GM19099 (cell line): ENCODE results near the gene LAMC2.

Experiments used
- POLR2A ChIP-seq: IDR thresholded peaks from 3 replicates; pipeline ENCODE4 v1.6.1; 2011; ENCODE audit warnings: low read depth; ENCODE audit not compliant: insufficient read length; ENCODE audit errors: extremely low read depth

The LAMC2 gene

DNA sequence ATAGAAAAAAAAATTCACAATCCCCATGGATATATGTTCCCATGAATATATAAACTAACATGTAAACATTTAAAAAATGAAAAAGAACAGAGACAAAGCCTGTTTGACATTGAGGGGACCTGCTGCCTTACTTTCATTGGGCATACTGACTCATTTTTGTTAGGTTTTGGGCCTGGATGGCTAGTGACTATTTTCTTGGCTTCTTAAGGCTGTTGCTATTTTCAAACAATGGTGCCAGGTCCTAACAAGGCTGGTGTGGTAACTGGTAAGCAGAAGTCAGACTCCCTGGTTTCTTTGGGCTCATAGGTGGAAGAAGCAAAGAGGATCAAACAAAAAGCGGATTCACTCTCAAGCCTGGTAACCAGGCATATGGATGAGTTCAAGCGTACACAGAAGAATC is 51.0 kb downstream of the LAMC2 start:
- no peak for TF ChIP-seq POLR2A

DNA sequence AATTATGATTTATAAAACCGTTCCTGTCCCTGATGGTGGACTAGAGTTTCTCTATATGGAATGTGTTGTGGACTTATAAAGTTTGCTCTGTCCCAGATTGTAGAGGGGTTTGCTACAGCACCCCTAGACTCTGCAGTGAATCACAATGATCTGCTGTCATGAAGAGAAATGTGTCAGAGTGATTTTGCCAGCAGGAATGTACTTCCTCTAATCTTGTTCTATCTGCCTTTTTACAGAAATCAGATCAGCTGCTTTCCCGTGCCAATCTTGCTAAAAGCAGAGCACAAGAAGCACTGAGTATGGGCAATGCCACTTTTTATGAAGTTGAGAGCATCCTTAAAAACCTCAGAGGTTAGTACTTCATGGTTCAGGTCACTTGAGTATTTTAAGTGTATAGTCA is 52.0 kb downstream of the LAMC2 start:
- no peak for TF ChIP-seq POLR2A

DNA sequence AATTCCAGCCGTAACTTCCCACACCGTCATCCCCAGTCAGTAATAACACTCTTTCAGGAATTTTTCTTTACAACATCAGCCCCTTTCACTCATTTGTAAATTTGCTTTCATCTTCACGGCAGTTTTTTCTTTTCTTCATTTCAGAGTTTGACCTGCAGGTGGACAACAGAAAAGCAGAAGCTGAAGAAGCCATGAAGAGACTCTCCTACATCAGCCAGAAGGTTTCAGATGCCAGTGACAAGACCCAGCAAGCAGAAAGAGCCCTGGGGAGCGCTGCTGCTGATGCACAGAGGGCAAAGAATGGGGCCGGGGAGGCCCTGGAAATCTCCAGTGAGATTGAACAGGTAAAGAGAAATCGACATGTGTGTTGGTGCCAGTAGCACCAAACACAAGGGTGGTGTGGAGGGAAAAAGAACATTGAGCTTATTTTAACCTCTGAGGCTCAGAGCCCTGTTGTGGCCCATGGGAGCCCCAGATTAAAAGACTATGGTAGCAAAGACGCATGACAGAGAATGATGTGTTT is 53.2 kb downstream of the LAMC2 start:
- no peak for TF ChIP-seq POLR2A

DNA sequence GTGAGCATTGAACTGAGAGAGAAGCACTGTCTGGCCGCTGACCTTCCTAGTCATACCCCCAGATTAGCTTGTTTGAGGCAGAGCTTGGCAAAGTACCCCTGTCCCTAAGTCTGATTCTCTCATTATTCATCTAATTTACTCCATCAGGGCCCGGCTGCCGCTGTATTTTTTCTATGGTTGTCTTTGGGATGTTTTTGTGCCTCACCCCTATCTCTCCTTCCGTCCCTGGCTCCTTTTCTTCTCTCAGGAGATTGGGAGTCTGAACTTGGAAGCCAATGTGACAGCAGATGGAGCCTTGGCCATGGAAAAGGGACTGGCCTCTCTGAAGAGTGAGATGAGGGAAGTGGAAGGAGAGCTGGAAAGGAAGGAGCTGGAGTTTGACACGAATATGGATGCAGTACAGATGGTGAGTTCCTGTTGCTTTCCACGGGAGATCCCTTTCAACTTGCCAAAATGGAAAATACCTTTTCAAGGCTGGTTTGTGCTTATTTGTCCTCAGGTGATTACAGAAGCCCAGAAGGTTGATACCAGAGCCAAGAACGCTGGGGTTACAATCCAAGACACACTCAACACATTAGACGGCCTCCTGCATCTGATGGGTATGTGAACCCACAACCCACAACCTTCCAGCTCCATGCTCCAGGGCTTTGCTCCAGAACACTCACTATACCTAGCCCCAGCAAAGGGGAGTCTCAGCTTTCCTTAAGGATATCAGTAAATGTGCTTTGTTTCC is 53.9 kb downstream of the LAMC2 start:
- no peak for TF ChIP-seq POLR2A

DNA sequence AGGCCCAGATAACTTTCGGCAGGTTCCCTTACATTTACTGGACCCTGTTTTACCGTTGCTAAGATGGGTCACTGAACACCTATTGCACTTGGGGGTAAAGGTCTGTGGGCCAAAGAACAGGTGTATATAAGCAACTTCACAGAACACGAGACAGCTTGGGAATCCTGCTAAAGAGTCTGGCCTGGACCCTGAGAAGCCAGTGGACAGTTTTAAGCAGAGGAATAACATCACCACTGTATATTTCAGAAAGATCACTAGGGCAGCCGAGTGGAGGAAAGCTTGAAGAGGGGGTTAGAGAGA is 54.4 kb downstream of the LAMC2 start:
- TF ChIP-seq POLR2A: no peak

DNA sequence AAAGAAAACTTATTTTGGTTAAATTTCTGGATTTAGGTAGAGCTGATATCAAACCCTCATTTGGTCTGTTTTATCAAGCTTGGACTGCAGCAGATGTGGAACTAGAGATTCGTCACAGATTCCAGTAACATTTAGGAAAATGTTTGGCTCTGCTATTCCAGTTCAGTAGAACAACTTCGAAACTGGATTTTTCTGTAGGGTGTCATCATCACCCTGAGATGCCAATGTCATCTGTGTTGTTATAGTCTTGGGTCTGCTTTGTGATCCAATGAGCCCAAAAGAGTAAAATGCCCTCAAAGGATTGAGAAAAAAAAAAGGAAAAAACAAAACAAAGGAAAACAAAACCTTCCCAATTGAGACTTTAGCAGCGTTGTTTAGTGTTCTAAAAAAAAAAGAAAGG is 55.4 kb downstream of the LAMC2 start:
- no peak for TF ChIP-seq POLR2A

DNA sequence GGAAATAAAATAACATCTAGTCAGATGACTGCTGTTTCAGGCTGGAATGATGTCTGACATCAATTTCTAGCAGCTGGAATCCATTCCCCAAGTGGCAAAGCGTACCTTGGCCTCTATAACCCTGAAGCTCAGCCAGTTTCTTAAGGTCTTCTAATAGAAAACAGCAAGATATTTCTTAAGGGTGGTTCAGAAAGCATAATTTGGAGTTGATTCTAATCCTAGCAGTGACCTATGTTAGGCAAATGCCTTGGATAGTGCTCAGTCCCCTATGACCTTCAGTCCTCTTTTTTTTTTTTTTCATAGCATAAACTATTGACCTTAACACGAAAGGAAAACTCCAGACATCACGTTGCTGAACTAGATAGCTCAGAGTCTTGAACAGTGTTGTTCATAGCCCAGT is 56.5 kb downstream of the LAMC2 start:
- TF ChIP-seq POLR2A: no peak

DNA sequence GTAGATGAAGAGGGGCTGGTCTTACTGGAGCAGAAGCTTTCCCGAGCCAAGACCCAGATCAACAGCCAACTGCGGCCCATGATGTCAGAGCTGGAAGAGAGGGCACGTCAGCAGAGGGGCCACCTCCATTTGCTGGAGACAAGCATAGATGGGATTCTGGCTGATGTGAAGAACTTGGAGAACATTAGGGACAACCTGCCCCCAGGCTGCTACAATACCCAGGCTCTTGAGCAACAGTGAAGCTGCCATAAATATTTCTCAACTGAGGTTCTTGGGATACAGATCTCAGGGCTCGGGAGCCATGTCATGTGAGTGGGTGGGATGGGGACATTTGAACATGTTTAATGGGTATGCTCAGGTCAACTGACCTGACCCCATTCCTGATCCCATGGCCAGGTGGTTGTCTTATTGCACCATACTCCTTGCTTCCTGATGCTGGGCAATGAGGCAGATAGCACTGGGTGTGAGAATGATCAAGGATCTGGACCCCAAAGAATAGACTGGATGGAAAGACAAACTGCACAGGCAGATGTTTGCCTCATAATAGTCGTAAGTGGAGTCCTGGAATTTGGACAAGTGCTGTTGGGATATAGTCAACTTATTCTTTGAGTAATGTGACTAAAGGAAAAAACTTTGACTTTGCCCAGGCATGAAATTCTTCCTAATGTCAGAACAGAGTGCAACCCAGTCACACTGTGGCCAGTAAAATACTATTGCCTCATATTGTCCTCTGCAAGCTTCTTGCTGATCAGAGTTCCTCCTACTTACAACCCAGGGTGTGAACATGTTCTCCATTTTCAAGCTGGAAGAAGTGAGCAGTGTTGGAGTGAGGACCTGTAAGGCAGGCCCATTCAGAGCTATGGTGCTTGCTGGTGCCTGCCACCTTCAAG is 57.3 kb downstream of the LAMC2 start:
- TF ChIP-seq POLR2A: no peak

DNA sequence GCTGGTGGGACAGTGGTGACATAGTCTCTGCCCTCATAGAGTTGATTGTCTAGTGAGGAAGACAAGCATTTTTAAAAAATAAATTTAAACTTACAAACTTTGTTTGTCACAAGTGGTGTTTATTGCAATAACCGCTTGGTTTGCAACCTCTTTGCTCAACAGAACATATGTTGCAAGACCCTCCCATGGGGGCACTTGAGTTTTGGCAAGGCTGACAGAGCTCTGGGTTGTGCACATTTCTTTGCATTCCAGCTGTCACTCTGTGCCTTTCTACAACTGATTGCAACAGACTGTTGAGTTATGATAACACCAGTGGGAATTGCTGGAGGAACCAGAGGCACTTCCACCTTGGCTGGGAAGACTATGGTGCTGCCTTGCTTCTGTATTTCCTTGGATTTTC is 58.4 kb downstream of the LAMC2 start:
- TF ChIP-seq POLR2A: no peak

DNA sequence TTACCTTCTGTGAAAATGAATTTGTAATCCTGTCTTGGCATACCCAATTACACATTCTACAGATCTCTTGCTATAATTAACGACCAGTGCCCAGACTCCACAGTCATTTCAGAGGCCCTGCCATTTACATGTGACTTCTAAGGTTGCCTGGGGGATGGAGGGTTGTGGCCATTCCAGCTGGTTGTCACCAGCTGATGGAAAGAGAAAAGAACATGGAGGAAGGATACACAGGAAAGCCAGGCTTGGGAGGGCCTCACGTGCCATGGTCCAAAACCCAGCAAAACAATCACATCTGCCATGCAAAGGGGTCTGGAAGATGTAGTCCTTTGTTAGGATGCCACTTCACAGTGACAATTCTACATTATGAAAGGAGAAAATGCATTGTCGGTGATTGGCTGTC is 59.3 kb downstream of the LAMC2 start:
- no peak for TF ChIP-seq POLR2A

DNA sequence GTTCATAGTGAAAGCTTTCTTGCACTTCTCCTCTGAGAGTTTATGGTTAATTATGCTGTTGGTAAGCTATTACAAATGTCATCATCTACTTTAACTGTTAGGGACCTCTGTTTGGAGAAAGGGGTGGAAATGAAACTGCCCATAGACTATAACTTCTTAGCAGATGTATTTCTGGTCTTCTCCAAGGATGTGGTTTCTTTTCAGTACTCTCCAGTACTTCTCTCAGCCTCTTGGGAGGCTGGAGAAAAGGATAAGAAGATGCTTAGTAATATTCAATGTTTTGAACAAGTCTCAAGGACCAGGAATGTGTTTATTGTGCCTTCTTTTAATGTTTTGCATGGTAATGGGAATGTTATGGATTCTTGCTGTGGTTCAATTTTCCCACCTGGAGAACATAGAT is 60.4 kb downstream of the LAMC2 start:
- TF ChIP-seq POLR2A: no peak

DNA sequence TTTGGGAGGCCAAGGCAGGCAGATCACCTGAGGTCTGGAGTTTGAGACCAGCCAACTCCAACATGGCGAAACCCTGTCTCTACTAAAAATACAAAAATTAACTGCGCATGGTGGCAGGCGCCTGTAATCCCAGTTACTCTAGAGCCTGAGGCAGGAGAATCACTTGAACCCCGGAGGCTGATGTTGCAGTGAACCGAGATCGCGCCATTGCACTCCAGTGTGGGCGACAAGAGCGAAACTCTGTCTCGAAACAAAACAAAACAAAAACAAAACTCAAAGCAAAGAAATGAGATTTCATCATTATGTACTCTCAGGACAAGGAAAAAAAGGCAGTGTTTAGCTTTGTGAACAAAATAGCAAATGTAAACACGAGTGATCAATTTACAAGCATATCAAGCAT is 61.0 kb downstream of the LAMC2 start:
- TF ChIP-seq POLR2A: no peak

DNA sequence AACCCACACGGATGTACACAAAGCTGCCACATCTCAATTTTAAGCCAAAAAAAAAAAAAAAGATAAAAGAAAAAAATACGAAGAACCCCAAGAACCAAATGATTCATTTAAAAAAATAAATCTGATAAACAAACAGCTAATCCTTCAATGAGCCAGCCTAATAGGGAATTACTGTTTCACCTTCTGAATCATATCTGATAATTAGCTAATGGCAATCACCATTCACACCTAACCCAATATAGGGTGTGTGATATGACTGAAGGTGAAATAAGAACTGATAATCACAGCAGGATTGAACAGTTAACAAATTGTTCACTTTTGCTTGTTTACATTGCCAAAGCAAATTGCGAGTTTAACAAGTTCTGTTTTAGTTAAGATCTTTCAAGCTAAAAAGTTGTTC is 61.4 kb downstream of the LAMC2 start:
- TF ChIP-seq POLR2A: no peak

DNA sequence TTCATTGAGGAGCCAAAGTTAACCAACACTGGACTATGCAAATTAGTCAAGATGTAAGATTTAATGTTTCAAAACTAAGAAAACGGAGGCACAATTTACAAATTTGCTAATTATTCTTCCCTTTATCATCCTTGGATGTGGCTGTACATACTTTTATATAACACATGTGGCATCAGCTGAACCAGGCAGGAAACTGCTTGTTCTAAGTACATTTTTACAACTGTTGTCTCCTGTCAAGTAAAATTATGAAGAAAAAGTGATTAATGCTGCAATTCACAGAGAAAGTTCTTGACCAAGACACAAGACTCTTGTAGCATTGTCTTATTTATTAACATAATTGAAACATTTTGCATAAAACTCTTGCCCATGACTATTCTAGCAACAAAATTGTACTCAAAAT is 61.9 kb downstream of the LAMC2 start:
- no peak for TF ChIP-seq POLR2A

DNA sequence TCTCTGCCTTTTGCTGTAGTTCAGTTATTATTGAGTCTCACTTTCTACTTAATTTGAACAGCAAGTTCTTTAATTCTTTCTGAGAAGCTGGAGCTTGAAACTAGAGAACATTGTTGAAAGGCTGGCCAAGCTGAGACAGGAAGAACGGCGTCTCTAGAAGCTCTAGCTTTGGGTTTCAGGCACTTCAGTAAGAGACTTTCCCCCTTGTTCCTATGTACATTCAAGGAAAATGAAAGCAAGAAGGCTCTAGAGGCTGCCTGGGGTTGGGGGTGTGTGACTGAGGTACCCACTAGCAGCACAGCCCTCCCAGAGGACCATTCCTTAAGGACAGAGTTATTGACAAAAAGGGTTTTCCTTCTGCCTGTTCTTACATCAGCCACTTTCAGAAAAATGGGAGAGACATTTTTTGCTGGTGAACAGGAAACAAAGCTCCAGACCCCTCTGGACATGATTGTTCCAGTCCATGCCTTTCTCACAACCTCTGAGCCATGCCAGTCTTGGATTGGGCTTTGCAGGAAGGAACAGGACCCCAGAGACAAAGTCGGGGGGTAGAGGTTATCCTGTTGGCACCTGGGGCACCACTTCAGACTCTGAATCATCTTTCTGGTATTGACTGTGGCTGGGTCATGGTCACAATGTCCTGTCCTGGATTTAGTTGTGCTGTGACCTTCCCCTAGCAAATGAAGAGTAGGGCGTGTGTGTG is 63.1 kb downstream of the LAMC2 start:
- TF ChIP-seq POLR2A: no peak
